NK-92 (cell line): ENCODE results near the gene TRPC1.
"Not testable (repeated sequence)": the region's sequence is repeated elsewhere in the genome, so short reads cannot be mapped to it uniquely, and the experiment has no call there.

Experiments used
- DNase-seq: peaks from one replicate; lab custom pipeline; 2025; ENCODE audit not compliant: unreplicated experiment; lab: John Stamatoyannopoulos, UW

Gene TRPC1

GRCh38 chr3:142750531-142750930, 26.7 kb downstream of the TRPC1 start:
- DNase-seq, result not testable (repeated sequence)

DNA sequence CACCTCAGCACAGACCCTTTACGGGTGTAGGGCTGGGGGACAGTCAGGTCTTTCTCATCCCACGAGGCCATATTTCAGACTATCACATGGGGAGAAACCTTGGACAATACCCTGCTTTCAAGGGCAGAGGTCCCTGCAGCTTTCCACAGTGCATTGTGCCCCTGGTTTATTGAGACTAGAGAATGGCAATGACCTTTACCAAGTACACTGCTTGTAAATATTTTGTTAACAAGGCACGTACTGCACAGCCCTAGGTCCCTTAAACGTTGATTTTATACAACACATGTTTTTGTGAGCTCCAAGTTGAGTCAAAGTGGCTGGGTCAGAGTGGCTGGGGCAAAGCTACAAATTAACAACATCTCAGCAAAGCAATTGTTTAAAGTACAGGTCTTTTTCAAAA, 28.8 kb downstream of the TRPC1 start:
- not testable (repeated sequence) for DNase-seq

DNA sequence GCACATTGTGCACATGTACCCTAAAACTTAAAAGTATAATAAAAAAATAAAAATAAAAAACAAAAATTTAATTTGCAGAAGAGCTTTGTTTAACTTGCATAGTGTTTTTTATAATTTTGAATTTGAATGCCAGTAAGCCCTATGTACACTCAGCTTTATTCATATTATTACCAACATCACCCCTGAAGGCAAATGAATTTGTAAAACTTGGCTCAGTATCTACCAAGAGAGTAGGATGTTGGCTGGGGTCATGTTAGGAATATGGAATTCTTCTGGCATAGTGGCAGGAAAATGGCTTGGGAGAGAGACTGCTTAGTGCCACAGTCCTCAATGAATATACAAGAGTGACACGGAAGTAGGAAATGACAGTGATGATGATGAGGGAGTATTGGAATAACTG, 30.7 kb downstream of the TRPC1 start:
- no peak for DNase-seq

DNA sequence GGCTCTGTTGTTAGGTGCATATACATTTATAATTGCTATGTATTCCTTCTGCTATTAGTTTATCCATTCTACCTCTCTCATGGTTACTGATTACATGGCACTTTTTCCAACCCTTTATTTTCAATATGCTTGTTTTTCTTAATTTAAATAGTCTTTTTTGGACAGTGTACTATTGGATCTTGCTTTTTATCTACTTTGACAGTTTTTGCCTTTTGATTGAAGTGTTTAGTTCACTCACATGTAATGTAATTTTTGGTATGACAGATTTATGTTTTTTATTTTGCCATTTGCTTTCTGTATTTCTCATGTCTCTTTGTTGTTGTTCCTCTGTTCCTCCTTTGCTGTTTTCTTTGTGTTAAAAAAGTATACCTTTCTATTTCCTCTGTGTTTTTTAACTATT, 44.5 kb downstream of the TRPC1 start:
- DNase-seq, result no peak

DNA sequence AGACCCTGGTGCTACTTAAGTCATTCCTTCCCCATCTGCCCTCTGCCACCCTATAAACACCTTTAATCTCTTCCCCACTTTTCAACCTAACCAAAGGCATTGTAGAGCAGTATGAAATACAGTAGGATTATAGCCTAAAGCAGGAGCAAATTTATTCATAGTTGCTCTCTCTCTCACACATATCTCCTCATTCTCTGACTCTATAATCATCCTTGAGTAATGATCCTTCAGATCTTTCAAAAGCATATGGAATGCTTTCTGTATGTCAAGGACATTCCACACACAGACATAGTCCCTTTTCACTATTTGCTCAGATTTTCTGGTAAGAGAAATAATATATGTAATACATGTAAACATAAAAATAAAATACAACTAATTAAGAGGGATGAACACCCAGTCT, 54.1 kb downstream of the TRPC1 start:
- no peak for DNase-seq

DNA sequence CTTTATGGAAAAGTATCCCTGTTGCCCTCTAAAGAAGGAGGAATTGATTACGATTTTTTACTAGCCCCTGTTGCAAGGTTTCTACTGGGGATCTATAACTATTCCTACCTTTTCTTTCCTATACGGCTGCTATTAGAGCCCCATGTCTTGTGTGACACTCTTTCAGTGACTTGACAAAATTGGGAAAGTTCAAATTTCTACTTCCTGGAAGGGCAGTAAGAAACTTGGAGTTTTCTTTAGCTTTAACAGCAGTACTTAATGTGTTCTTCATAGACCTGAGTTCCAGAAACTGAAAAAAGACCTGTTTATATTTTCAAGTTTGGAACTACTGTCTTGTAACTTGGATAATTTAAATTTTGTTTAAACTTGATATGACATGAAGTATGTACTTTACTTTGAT, 54.7 kb downstream of the TRPC1 start:
- no peak for DNase-seq

DNA sequence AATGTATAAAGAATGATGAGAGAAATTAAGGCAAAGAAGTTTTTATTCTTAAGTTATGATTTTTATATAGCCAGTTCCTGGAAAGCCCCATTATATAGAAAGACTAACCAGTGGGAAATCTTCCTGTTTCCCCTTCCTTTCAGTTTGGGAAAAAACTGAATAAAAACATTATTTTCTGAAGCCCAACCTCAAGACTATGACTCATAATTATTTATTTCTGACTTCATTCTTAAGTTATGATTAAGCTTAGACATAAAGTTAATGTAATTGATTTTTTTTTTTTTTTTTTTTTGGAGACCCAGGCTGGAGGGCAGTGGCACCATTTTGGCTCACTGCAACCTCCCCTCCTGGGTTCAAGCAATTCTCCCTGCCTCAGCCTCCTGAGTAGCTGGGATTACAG, 55.8 kb downstream of the TRPC1 start:
- DNase-seq, result no peak

GRCh38 chr3:142782616-142783015, 58.8 kb downstream of the TRPC1 start:
- DNase-seq, result no peak

GRCh38 chr3:142784228-142784627, 60.4 kb downstream of the TRPC1 start:
- no peak for DNase-seq

- DNase-seq, result no peak
These were observed 62.2 kb downstream of the TRPC1 start for GRCh38 chr3:142785996-142786395.

GRCh38 chr3:142787719-142788118, 63.9 kb downstream of the TRPC1 start:
- no peak for DNase-seq

GRCh38 chr3:142794508-142794907, 70.7 kb downstream of the TRPC1 start:
- no peak for DNase-seq

GRCh38 chr3:142795332-142795731, 71.5 kb downstream of the TRPC1 start:
- DNase-seq, result no peak

DNA sequence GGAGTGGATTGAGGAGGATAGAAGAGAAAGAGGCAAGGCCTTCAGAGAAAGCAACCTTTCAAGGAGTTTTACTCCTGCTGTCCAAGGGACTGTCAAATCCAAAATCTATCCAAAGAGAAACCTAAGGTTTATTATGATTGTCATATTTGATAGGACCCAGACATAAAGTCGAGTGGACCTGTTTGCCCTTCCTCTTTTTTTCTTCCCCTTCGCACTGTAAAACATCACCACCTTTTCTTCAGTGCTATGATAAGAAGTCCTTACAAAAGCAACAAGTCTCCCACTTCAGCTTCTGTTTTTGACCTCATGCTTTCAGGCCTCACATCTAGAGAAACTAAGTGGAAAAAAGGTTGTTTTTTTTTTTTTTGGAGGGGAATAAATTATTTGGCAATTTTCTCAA, 73.0 kb downstream of the TRPC1 start:
- DNase-seq, result no peak

- DNase-seq, result no peak
These were observed 77.9 kb downstream of the TRPC1 start for GRCh38 chr3:142801746-142802145.

- DNase-seq, result no peak
These were observed 79.1 kb downstream of the TRPC1 start for GRCh38 chr3:142802891-142803290.

DNA sequence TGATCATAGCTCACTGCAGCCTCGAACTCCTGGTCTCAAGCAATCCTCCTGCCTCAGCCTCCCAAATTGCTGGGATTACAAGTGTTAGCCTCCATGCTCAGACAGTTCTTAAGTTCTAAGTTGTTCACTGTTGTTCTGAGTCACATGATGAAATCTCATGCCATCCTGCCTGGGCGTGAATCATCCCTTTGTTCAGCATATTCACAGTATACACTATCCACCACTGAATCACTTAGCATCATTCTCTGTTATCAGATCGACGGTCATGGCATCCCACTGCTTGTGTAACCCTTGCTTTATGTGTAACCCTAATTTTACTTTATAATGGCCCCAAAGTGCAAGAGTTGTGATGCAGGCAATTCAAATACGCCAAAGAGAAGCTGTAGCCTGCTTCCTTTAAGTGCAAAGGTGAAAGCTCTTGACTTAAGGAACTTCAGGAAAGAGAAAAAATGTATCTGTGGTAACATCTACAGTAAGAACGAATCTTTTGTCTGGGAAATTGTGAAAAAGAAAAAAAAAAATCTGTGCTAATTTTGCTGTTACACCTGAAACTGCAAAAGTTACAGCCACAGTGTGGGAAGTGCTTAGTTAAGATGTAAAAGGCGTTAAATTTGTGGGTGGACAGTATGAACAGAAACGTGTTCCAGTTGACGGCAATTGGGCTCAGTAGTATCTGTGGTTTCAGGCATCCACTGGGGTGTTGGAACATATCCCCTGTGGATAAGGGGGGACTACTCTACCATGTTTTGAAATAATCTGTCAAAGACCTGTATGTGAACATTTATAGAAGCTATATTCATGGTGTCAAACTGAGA, 84.5 kb downstream of the TRPC1 start:
- DNase-seq, result no peak

GRCh38 chr3:142809259-142809658, 85.4 kb downstream of the TRPC1 start:
- no peak for DNase-seq

- no peak for DNase-seq
These were observed 92.0 kb downstream of the TRPC1 start for GRCh38 chr3:142815803-142816202.

- DNase-seq, result no peak
These were observed 93.5 kb downstream of the TRPC1 start for GRCh38 chr3:142817356-142817755.

- DNase-seq, result no peak
These were observed 94.1 kb downstream of the TRPC1 start for GRCh38 chr3:142817897-142818296.

DNA sequence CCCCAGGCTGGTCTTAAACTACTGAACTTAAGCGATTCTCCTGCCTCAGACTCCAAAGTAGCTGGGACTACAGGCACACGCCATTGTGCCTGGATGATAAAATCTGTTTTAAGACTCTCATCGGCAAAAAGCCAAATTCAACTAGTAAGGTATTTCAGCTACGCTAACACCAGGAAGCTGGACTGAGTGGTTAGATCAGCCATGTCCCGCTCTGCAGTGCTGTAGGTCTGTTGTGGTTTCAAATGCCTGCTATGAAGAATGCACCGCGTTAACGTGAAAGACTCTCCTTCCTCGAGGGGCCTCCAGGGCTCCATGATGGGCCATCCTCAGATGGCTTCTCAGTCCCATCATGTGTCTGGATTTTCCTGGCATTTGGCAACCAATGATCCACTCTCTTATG, 94.8 kb downstream of the TRPC1 start:
- DNase-seq, result no peak

- no peak for DNase-seq
These were observed 95.3 kb downstream of the TRPC1 start for GRCh38 chr3:142819179-142819578.
